ENCODE data around the gene RAB3B. TPM values are rescaled to one million over a fixed set of nuclear protein-coding genes. Genes with fewer than 3 reads are reported as not detected.

Gene RAB3B
- total RNA-seq, 4 donors from 2014 or later = under 0.01 TPM; not detected in 3

DNA sequence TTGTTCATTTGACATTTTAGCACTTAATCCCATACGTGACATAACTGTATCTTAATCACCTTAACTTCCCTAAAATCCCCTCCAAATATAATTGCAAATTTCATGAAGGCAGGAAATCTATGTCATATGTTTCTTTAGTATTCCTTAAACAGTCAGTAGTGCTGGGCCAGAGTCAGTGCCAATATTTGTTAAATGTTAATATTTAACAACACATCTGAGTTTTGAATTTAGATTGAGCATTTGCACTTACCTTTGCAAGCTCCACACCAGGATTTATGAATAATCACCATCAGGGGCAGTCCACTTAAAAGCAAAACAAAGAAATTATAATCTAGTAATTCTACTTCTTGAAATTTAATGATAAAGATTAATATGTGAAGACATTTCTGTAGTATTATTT, 37.8 kb upstream of the RAB3B start:
- no peak for TF ChIP-seq CTCF (IDR thresholded peaks at IDR 0.05; ENCODE audit: low read depth)

- no peak for TF ChIP-seq CTCF (IDR thresholded peaks at IDR 0.05; ENCODE audit: low read depth)
Measured at GRCh38 chr1:52026278-52026677, 35.8 kb upstream of the RAB3B start.

- no peak for TF ChIP-seq CTCF (IDR thresholded peaks at IDR 0.05; ENCODE audit: low read depth)
Measured at GRCh38 chr1:52022133-52022532, 31.6 kb upstream of the RAB3B start.

- TF ChIP-seq CTCF (IDR thresholded peaks at IDR 0.05; ENCODE audit: low read depth) = no peak
Measured at GRCh38 chr1:52008071-52008809, 17.7 kb upstream of the RAB3B start.

DNA sequence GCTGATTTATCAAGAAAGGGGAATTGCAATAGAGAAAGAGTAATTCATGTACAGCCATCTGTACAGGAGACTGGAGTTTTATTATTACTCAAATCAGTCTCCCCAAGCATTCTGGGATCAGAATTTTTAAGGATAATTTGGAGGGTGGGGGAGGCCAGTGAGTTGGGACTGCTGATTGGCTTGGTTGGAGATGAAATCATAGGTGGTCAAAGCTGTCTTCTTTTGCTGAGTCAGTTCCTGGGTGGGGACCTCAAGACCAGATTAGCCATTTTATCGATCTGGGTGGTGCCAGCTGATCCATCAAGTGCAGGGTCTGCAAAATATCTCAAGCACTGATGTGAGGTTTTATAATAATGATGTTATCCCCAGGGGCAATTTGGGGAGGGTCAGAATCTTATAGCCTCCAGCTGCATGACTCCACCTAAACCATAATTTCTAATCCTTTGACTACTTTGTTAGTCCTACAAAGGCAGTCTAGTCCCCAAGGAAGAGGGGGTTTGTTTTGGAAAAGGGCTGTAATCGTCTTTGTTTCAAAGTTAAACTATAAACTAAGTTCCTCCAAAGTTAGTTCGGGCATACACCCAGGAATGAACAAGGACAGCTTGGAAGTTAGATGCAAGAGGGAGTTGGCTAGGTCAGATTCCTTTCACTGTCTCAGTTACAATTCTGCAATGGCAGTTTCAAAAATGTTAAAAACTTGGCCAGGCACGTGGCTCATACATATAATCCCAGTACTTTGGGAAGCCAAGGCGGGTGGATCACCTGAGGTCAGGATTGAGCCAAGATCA, 16.9 kb upstream of the RAB3B start:
- no peak for TF ChIP-seq CTCF (IDR thresholded peaks at IDR 0.05; ENCODE audit: low read depth)

DNA sequence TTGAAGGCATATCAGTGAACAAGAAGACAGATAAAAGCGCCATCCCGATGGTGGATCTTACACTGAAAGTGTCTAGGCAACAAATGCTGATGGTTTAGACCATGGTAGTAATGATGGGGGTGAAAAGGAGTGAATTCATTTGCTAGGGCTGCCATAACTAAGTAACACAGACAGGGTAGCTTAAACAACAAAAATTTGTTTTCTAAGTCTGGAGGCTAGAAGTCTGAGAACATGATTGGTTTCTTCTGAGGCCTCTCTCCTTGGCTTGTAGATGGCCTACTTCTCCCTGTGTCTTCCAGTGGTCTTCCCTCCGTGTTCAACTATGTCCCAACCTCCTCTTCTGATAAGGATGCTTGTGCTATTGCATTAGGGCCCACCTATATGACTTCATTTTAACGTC, 13.4 kb upstream of the RAB3B start:
- no peak for TF ChIP-seq CTCF (IDR thresholded peaks at IDR 0.05; ENCODE audit: low read depth)
